Activated T-helper 17 cell treated with anti-CD3 and anti-CD28 coated beads, Interleukin-2, amount 50 U/mL, for 72 hours (primary cell): ENCODE measurements around the gene CD2AP. TPM values are rescaled to one million over a fixed set of nuclear protein-coding genes. Genes with fewer than 3 reads are reported as not detected.

Experiments
- ATAC-seq: fragments of 150-1000 bp; cut with Tn5 transposase; replicated peaks from 2 replicates; pipeline ENCODE4 v1.10.0; 2021; ENCODE audit warnings: mild to moderate bottlenecking, moderate library complexity
- H3K27ac Mint-ChIP-seq: one replicate; pipeline ENCODE4 v1.8.0; 2022; ENCODE audit warnings: mixed read lengths
- H3K27me3 Mint-ChIP-seq: one replicate; pipeline ENCODE4 v1.8.0; 2022; ENCODE audit warnings: mixed read lengths
- H3K36me3 Mint-ChIP-seq: one replicate; pipeline ENCODE4 v1.8.0; 2022; ENCODE audit warnings: low read depth, mild to moderate bottlenecking, mixed read lengths
- H3K4me1 Mint-ChIP-seq: one replicate; pipeline ENCODE4 v1.8.0; 2022; ENCODE audit warnings: mixed read lengths
- H3K4me3 Mint-ChIP-seq: one replicate; pipeline ENCODE4 v1.8.0; 2022; ENCODE audit warnings: mild to moderate bottlenecking, mixed read lengths
- H3K9me3 Mint-ChIP-seq: one replicate; pipeline ENCODE4 v1.8.0; 2022; ENCODE audit warnings: mixed read lengths
- total RNA-seq, 2 donors: library from RNA; stranded (reverse); gene quantifications; one replicate each; pipeline ENCODE4 v1.2.3, GENCODE V29; 2022

CD2AP gene
- total RNA-seq, 2 donors from 2014 or later = 23.2 to 28.8 TPM

DNA sequence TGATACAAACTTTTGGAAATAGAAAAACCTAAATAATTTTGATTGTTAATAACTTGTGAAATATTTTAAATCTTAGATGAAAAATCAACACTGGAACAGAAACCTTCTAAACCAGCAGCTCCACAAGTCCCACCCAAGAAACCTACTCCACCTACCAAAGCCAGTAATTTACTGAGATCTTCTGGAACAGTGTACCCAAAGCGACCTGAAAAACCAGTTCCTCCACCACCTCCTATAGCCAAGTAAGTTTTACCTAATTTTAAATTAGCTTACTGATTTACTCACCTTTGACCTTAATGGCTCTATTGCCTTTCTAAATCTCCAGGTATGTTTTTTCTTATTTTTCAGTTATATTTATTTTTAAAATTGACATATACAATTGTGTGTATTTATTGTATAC is 118.2 kb downstream of the CD2AP start:
- no peak for ATAC-seq
- Mint-ChIP-seq H3K27me3 (no peaks in the 10 kb centered on the region), H3K36me3 (peaks cover 81% of the 10 kb centered on the region), H3K27ac (no peak overlapping the region), H3K9me3 (no peaks in the 10 kb centered on the region), H3K4me3 (no peak overlapping the region), H3K4me1 (no peaks in the 10 kb centered on the region)

DNA sequence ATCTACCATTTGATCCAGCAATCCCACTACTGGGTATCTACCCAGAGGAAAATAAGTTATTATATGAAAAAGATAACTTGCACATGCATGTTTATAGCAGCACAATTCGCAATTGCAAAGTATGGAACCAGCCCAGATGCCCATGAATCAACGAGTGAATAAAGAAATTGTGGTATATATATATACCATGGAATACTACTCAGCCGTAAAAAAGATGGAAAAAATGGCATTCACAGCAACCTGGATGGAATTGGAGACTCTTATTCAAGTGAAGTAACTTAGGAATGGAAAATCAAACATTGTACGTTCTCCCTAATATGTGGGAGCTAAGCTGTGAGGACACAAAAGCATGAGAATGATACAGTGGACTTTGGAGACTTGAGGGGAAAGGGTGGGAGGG is 120.8 kb downstream of the CD2AP start:
- Mint-ChIP-seq H3K4me3 (no peak overlapping the region), H3K27ac (no peak overlapping the region), H3K36me3 (peaks cover 69% of the 10 kb centered on the region), H3K4me1 (no peaks in the 10 kb centered on the region), H3K9me3 (no peaks in the 10 kb centered on the region), H3K27me3 (no peaks in the 10 kb centered on the region)
- ATAC-seq = no peak

DNA sequence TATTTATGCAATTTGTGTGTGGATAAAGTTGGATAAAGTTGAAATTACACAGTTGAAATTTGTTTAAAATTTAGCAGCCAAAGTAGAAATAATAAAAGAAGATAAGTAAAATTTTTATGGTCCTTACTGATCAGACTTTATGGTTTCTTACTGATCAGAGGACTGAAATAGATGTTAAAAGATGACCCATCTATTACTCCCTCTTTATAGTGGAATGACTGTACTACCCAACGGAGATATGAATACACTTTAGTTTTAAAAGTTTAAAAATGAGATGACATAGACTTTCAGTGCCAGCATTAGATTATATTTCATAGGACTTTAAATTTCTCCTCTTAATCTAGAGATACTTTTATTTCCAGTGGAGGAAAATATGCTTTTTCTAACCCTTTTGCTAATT is 121.9 kb downstream of the CD2AP start:
- H3K36me3 Mint-ChIP-seq = peaks cover 63% of the 10 kb centered on the region
- H3K27ac Mint-ChIP-seq = no peak overlapping the region
- no peaks in the 10 kb centered on the region for H3K27me3 Mint-ChIP-seq
- no peaks in the 10 kb centered on the region for H3K9me3 Mint-ChIP-seq
- no peaks in the 10 kb centered on the region for H3K4me1 Mint-ChIP-seq
- no peak for ATAC-seq
- no peak overlapping the region for H3K4me3 Mint-ChIP-seq

DNA sequence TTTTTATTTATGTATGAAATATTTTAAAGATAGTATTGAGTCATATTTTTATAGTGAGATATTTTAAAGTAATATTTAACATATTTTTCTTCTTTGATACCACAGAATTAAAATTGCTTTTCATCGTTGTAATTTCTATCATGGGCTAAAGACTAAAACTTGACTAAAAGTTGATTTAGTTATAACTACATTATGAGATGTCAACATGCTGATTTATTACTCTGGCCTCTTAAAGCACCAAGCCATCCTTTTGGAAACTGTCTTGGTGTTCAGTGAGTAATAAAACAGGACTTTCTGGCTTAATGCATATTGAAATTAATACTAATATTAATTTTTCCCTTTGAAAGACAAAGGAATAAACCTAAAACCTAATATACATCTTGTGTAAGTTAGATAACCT is 125.6 kb downstream of the CD2AP start:
- no peak for ATAC-seq
- H3K27me3 Mint-ChIP-seq = no peaks in the 10 kb centered on the region
- H3K27ac Mint-ChIP-seq = no peak overlapping the region
- H3K4me1 Mint-ChIP-seq = no peaks in the 10 kb centered on the region
- H3K36me3 Mint-ChIP-seq = peaks cover 64% of the 10 kb centered on the region
- no peaks in the 10 kb centered on the region for H3K9me3 Mint-ChIP-seq
- H3K4me3 Mint-ChIP-seq = no peak overlapping the region

DNA sequence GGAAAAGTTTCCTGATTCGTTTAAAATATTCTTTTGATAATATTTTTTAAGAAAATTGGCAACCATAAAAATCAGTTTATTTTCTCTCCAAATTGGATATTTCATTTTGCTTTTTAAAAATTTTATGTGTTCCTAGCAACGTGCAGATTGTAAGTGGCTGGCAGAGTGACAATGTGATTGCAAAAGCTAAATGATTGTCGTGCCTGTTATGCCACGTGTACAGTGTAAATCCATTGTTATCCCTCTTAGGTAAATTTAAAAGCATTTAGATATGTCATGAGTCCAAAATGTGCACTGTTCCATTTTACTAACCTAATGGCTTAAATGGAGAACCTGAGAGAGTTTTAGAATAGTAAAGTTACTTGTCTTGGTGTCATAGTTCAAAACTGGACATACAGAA is 126.4 kb downstream of the CD2AP start:
- ATAC-seq = no peak
- Mint-ChIP-seq H3K9me3 (no peaks in the 10 kb centered on the region), H3K27ac (no peak overlapping the region), H3K4me3 (no peak overlapping the region), H3K36me3 (peaks cover 66% of the 10 kb centered on the region), H3K27me3 (no peaks in the 10 kb centered on the region), H3K4me1 (no peaks in the 10 kb centered on the region)

DNA sequence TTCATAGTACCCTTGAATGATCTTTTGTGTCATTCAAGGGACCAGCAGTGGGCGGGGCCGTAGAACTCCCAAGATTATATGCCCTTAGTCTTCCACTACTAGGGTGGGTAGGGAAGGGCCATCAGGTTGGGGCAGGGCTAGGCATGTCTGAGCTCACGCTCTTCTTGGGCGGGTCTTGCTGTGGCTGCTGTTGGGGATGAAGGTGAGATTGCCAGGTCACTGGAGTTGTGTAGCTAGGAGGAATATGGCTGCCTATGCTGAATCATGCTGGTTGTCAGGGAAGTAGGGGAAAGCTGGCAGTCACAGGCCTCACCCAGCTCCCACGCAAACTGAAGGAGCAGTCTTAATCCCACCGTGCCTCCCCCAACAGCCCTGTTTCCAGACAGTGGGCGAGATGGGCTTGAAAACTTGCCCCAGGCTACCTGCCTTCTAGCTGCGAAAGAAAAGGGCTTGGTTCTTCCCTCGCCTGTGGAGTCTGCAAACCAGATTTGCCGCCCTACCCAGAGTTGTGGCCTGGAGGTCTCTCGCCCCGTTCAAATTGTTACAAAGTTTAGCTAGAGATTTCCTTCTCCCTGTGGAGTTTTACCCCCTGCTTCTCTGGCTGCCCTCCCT is 144.4 kb downstream of the CD2AP start:
- H3K4me3 Mint-ChIP-seq = no peak overlapping the region
- no peak for ATAC-seq
- no peaks in the 10 kb centered on the region for H3K27me3 Mint-ChIP-seq
- no peaks in the 10 kb centered on the region for H3K4me1 Mint-ChIP-seq
- no peaks in the 10 kb centered on the region for H3K9me3 Mint-ChIP-seq
- peak overlapping the region; percentile 33 for H3K27ac Mint-ChIP-seq
- H3K36me3 Mint-ChIP-seq = peaks cover 61% of the 10 kb centered on the region

DNA sequence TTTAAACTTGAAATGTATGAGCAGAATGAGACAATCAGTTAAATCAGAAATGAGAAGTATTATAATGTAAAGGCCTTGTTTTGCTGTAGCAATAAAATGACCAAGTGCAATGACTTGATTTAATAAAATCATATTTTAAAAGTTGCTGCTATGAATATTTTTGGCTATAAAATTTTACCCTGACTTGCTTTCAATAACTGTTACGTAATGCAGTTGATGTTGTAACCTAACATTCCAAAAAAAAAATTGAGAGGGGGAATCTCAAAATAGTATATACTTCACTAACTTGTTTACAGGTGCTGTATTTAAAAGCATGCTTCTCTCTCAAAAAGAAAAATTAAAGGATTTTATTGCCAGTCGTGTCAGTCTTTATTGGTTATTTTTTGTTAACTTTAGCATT is 149.2 kb downstream of the CD2AP start:
- no peaks in the 10 kb centered on the region for H3K9me3 Mint-ChIP-seq
- H3K36me3 Mint-ChIP-seq = peaks cover 20% of the 10 kb centered on the region
- ATAC-seq = no peak
- no peak overlapping the region for H3K4me3 Mint-ChIP-seq
- no peak overlapping the region for H3K27ac Mint-ChIP-seq
- H3K27me3 Mint-ChIP-seq = no peaks in the 10 kb centered on the region
- peaks cover 3% of the 10 kb centered on the region for H3K4me1 Mint-ChIP-seq

DNA sequence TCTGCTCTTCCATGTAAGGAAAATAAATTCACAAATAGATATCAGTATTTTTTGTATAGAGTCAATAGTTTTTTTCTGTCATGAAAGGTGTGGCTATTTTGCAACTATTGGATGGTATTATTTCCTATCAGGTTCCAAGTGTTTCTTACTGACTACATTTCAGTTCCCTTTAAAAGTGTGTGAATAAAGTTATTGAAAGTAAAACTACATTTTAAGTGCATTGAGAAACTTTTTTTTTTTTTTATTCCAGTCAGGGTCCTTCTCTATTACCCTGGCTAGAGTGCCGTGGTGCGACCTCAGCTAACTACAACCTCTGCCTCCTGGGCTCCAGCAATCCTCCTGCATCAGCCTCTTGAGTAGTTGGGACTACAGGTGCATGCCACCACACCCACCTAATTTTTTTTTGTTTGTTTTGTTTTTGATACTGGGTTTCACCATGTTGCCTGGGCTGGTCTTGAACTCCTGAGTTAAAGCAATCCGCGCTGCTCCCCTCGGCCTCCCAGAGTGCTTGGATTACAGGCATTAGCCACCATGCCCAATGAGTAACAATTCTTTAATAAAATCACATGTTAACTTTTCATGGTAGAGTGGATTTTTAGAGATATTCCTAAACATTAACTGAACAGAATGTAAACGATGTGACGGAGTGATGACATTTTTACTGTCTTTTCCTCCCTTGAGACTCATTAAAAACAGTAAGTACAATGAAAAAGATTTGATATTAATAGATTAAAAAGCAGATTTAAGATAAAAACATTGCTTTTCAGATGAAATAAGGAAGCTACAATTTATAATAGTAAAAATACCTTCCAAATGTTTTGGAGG is 151.1 kb downstream of the CD2AP start:
- no peaks in the 10 kb centered on the region for H3K27me3 Mint-ChIP-seq
- H3K4me3 Mint-ChIP-seq = no peak overlapping the region
- H3K27ac Mint-ChIP-seq = no peak overlapping the region
- no peak for ATAC-seq
- H3K9me3 Mint-ChIP-seq = no peaks in the 10 kb centered on the region
- peaks cover 7% of the 10 kb centered on the region for H3K36me3 Mint-ChIP-seq
- peaks cover 5% of the 10 kb centered on the region for H3K4me1 Mint-ChIP-seq

DNA sequence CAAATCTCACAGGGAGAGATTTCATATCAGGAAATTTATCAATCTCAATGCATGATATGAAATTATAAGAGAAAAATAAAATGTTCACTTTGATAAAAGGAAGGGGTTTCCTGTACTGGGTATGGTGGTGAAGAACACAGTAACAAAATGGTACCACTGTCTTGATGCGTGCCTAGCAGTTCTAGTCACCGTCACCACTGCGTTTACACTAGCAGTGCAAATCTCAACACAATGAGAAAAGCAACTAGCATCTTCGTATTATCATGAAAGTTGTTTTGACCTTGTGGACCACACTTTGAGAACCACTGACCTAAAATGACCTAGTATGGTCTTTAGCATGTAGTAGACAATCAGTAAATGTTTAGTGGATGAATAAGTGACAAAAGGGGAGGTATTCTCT is 152.4 kb downstream of the CD2AP start:
- peaks cover 5% of the 10 kb centered on the region for H3K4me1 Mint-ChIP-seq
- no peak for ATAC-seq
- no peak overlapping the region for H3K4me3 Mint-ChIP-seq
- H3K27me3 Mint-ChIP-seq = no peaks in the 10 kb centered on the region
- H3K27ac Mint-ChIP-seq = peak overlapping the region; percentile 32
- no peaks in the 10 kb centered on the region for H3K36me3 Mint-ChIP-seq
- no peaks in the 10 kb centered on the region for H3K9me3 Mint-ChIP-seq

DNA sequence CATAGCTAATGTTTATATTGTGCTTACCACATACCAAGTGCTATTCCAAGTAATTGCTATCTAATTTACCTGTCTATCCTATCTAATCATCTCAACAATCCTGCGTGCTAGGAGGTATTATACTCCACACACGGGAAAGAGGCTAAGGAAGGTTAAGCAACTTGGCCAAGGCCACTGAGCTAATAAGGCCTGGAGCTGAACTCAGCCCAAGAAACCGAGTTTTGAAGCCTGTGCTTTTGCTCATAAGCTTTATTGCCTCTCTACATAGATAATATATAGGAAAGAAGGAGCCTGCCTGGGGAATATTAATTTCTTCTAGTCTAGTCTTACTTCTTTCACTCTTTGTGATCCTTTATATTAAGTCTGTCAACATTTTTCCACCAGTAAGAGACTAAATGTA is 153.0 kb downstream of the CD2AP start:
- no peak overlapping the region for H3K27ac Mint-ChIP-seq
- peaks cover 5% of the 10 kb centered on the region for H3K4me1 Mint-ChIP-seq
- no peaks in the 10 kb centered on the region for H3K27me3 Mint-ChIP-seq
- ATAC-seq = no peak
- no peaks in the 10 kb centered on the region for H3K36me3 Mint-ChIP-seq
- H3K4me3 Mint-ChIP-seq = no peak overlapping the region
- no peaks in the 10 kb centered on the region for H3K9me3 Mint-ChIP-seq

DNA sequence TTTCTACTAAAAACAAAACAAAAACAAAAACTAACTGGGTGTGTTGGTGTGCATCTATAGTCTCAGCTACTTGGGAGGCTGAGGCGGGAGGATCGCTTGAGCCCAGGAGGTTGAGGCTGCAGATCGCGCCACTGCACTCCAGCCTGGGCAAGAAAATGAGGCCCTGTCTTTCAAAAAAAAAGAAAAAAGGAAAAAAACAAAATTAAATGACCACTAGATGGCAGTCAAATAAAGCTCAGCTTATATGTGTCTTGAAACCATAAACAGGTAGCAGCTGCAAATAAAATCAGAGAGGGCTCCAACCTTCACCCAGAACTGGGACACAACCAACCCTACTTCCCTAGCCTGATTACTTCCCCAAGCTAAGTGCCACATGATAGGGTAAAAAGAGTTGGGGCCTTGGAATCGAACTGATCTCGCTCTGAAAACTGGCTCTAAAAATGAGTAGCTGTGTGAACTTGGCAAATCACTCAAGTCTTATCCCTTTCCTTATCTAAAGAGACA is 153.7 kb downstream of the CD2AP start:
- Mint-ChIP-seq H3K4me1 (peaks cover 5% of the 10 kb centered on the region), H3K36me3 (no peaks in the 10 kb centered on the region), H3K27me3 (no peaks in the 10 kb centered on the region), H3K27ac (peak overlapping the region; percentile 3), H3K9me3 (no peaks in the 10 kb centered on the region), H3K4me3 (no peak overlapping the region)
- ATAC-seq = peak; percentile 14

DNA sequence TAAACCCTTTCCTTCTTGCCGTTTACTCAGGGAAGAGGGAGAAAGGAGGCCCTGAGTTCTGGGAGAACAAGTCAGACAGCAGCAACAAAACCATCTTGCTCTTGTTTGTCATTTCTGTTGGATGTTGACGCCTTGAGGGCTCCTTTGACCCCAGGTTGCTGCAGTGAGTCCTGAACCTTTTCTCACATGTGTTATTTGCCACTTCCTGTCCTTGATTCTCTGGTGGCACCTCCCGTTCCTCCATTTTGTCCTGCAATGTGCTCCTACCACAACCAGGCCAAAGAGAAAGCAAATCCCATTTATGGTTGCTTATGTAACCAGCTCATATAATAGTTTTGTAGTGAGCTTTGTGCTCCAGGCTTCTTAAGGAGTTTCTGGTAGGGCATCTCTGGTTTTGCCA is 154.2 kb downstream of the CD2AP start:
- H3K27ac Mint-ChIP-seq = peak overlapping the region; percentile 3
- no peak for ATAC-seq
- H3K9me3 Mint-ChIP-seq = no peaks in the 10 kb centered on the region
- H3K4me1 Mint-ChIP-seq = peaks cover 5% of the 10 kb centered on the region
- no peaks in the 10 kb centered on the region for H3K27me3 Mint-ChIP-seq
- no peaks in the 10 kb centered on the region for H3K36me3 Mint-ChIP-seq
- H3K4me3 Mint-ChIP-seq = no peak overlapping the region

DNA sequence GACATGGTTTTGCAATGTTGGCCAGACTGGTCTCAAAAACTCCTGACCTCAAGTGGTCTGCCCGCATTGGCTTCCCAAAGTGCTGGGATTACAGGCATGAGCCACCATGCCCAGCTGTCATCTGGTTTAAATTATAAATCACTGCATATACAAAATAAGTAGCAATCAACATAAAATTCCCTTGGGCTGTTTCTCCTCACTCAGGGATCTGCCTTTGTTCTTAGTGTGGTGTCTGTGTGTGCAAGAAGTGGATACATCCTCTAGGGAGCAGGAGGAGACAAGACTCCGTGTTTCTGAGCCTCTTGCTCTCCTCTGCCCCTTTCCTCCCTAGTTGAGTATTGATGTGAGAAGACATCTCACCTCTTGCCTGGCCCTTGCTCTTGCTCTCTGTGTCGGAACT is 155.6 kb downstream of the CD2AP start:
- no peaks in the 10 kb centered on the region for H3K36me3 Mint-ChIP-seq
- H3K9me3 Mint-ChIP-seq = no peaks in the 10 kb centered on the region
- no peak overlapping the region for H3K4me3 Mint-ChIP-seq
- H3K4me1 Mint-ChIP-seq = peaks cover 5% of the 10 kb centered on the region
- H3K27me3 Mint-ChIP-seq = no peaks in the 10 kb centered on the region
- no peak for ATAC-seq
- no peak overlapping the region for H3K27ac Mint-ChIP-seq

DNA sequence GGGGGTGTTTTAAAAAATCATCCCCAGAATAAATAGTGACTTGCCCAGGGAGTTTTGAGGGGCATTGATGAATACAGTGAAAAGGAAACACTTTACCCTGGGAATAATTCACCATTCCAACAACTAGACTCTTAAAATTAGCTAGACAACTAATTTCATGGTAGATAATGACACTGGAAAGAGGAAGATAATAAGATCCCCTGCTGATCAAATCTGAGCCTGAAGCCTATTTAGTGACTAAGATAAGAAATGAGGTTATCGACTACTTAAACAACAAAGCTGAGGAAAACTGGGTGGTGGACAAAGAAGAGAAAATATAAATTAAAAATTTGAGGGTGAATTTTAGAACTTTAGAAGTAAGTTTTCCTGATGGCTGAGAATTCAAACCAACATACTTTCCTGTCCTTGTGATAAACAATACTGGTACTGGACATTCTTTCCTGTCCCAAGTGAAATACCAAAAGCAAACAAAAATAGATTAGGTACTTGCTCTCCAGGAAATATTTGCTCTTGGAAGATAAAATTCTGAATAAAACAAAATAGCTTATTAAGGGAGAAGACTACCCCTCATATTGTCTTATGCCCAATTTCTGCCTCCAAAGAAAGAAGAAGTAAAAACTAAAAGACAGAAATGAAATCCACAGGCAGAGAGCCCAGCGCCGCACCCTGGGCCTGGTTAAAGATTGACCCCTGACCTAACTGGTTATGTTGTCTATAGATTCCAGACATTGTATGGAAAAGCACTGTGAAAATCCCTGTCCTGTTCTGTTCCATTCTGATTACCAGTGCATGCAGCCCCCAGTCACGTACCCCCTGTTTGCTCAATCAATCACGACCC is 156.8 kb downstream of the CD2AP start:
- no peaks in the 10 kb centered on the region for H3K9me3 Mint-ChIP-seq
- no peaks in the 10 kb centered on the region for H3K36me3 Mint-ChIP-seq
- H3K4me3 Mint-ChIP-seq = no peak overlapping the region
- H3K4me1 Mint-ChIP-seq = peaks cover 5% of the 10 kb centered on the region
- H3K27me3 Mint-ChIP-seq = no peaks in the 10 kb centered on the region
- no peak for ATAC-seq
- no peak overlapping the region for H3K27ac Mint-ChIP-seq
